H1 (cell line): ENCODE measurements around the gene MRTFA. TPM values are rescaled to one million over a fixed set of nuclear protein-coding genes. Genes with fewer than 3 reads are reported as not detected.

Experiments
- CTCF ChIA-PET: fragments of 300-600 bp; sonication (Branson Sonifier 250); formaldehyde crosslinking; loops from one replicate; lab custom pipeline; 2021; ENCODE audit not compliant: partially characterized antibody; lab: Charles Lee
- POLR2A ChIA-PET: fragments of 300-600 bp; sonication (Branson Sonifier 250); formaldehyde crosslinking; loops from one replicate; lab custom pipeline; 2021; ENCODE audit warnings: inconsistent platforms; ENCODE audit not compliant: partially characterized antibody; lab: Charles Lee
- DNase-seq, 2 experiments: peaks; one replicate each; pipeline versions ENCODE4 v3.0.0 to v3.0.0-alpha.2; 2010 to 2022; ENCODE audit warnings: low spot score in 2 of 2, low read depth in 1 of 2, mixed read lengths in 1 of 2
- FAIRE-seq: peaks from 2 replicates; lab custom pipeline; 2011; peaks lifted over from hg19 to GRCh38; lab: Jason Lieb, UNC
- H2AFZ ChIP-seq: 2 replicates; pipeline ENCODE4 v1.8.1; 2012; ENCODE audit warnings: low read length, inconsistent platforms
- H2AK5ac ChIP-seq: 2 replicates; pipeline ENCODE4 v1.6.1; 2013; ENCODE audit warnings: low read depth, low read length
- H2BK120ac ChIP-seq: replicated peaks from 2 replicates; pipeline ENCODE3; 2013; ENCODE audit warnings: low read depth, low read length, inconsistent platforms
- H2BK12ac ChIP-seq: 2 replicates; pipeline ENCODE4 v1.6.1; 2013; ENCODE audit warnings: low read depth, low read length
- H2BK15ac ChIP-seq: 2 replicates; pipeline ENCODE4 v1.6.1; 2013; ENCODE audit warnings: low read length
- H2BK20ac ChIP-seq: 2 replicates; pipeline ENCODE4 v1.6.1; 2013; ENCODE audit warnings: low read length
- H2BK5ac ChIP-seq: 2 replicates; pipeline ENCODE4 v1.6.1; 2013; ENCODE audit warnings: low read depth, low read length
- H3K14ac ChIP-seq: 2 replicates; pipeline ENCODE4 v1.6.1; 2013; ENCODE audit warnings: inconsistent platforms; ENCODE audit not compliant: insufficient read length
- H3K18ac ChIP-seq: 2 replicates; pipeline ENCODE4 v1.6.1; 2013; ENCODE audit warnings: low read length; ENCODE audit errors: extremely low read depth
- H3K23ac ChIP-seq: 2 replicates; pipeline ENCODE4 v1.6.1; 2013; ENCODE audit warnings: inconsistent platforms; ENCODE audit not compliant: insufficient read length
- H3K23me2 ChIP-seq: 2 replicates; pipeline ENCODE4 v1.6.1; 2013; ENCODE audit warnings: low read depth, low read length
- H3K27ac ChIP-seq: 2 replicates; pipeline ENCODE4 v1.6.1; 2011; ENCODE audit warnings: low read depth, low read length, inconsistent platforms
- H3K27me3 ChIP-seq, 4 experiments: replicated peaks in 1 of 4; 1 replicate in 1 of 4; 2 replicates in 3 of 4; pipeline versions ENCODE4 v1.6.1 to v1.8.1; 2011 to 2013; ENCODE audit warnings: low read length in 3 of 4, mild to moderate bottlenecking in 3 of 4, inconsistent platforms in 2 of 4, mixed read lengths in 2 of 4, moderate library complexity in 1 of 4; ENCODE audit not compliant: control insufficient read depth in 3 of 4, insufficient read depth in 3 of 4; ENCODE audit errors: extremely low read depth in 1 of 4
- H3K36me3 ChIP-seq, 4 experiments: 2 replicates each; pipeline versions ENCODE4 v1.6.1 to v1.8.1; 2011 to 2013; ENCODE audit warnings: mild to moderate bottlenecking in 4 of 4, low read length in 3 of 4, moderate library complexity in 2 of 4, control low read depth in 1 of 4, inconsistent platforms in 1 of 4; ENCODE audit not compliant: insufficient read depth in 4 of 4, control insufficient read depth in 2 of 4
- H3K4ac ChIP-seq: replicated peaks from 2 replicates; pipeline ENCODE3; 2013; ENCODE audit warnings: low read length, low read depth, mixed read lengths, inconsistent platforms; ENCODE audit not compliant: insufficient read length
- H3K4me1 ChIP-seq, 4 experiments: replicated peaks in 1 of 4; 1 replicate in 1 of 4; 2 replicates in 3 of 4; pipeline versions ENCODE4 v1.6.1 to v1.8.1; 2011 to 2013; ENCODE audit warnings: low read length in 3 of 4, inconsistent platforms in 2 of 4, mixed read lengths in 1 of 4; ENCODE audit not compliant: insufficient read depth in 4 of 4, control insufficient read depth in 3 of 4
- H3K4me2 ChIP-seq, 2 experiments: 2 replicates each; pipeline versions ENCODE4 v1.6.1 to v1.8.1; 2011 to 2013; ENCODE audit warnings: low read depth in 2 of 2, low read length in 2 of 2, control low read depth in 1 of 2, inconsistent platforms in 1 of 2, mild to moderate bottlenecking in 1 of 2; ENCODE audit not compliant: insufficient read depth in 1 of 2
- H3K4me3 ChIP-seq, 4 experiments: fragments of 200-600, 300-600 bp in 1 of 4; sonication (generic), shearing (Covaris generic), sonication (Bioruptor Twin) in 1 of 4; 2 replicates each; pipeline versions ENCODE4 v1.5.1 to v1.8.1; 2011 to 2016; ENCODE audit warnings: low read length in 4 of 4, low read depth in 3 of 4, control low read depth in 2 of 4, inconsistent platforms in 2 of 4, mild to moderate bottlenecking in 2 of 4, mixed read lengths in 1 of 4, moderate library complexity in 1 of 4; ENCODE audit not compliant: insufficient read depth in 2 of 4; ENCODE audit errors: extremely low read depth in 1 of 4
- H3K56ac ChIP-seq: replicated peaks from 2 replicates; pipeline ENCODE3; 2013; ENCODE audit warnings: low read depth, mild to moderate bottlenecking, mixed read lengths, low read length, inconsistent platforms; ENCODE audit not compliant: insufficient read length
- H3K79me1 ChIP-seq: 2 replicates; pipeline ENCODE4 v1.6.1; 2013; ENCODE audit warnings: low read depth, low read length, control low read depth
- H3K79me2 ChIP-seq, 2 experiments: 2 replicates each; pipeline versions ENCODE4 v1.6.1 to v1.8.1; 2012 to 2013; ENCODE audit warnings: low read length in 2 of 2, mild to moderate bottlenecking in 2 of 2, inconsistent platforms in 1 of 2; ENCODE audit not compliant: insufficient read depth in 2 of 2, control insufficient read depth in 1 of 2
- H3K9ac ChIP-seq, 4 experiments: replicated peaks in 1 of 4; 1 replicate in 1 of 4; 2 replicates in 3 of 4; pipeline versions ENCODE4 v1.6.1 to v1.8.1; 2011 to 2013; ENCODE audit warnings: low read depth in 3 of 4, low read length in 3 of 4, control low read depth in 2 of 4, mild to moderate bottlenecking in 2 of 4, moderate library complexity in 2 of 4, inconsistent platforms in 1 of 4; ENCODE audit errors: extremely low read depth in 1 of 4
- H3K9me3 ChIP-seq, 2 experiments: 2 replicates each; pipeline versions ENCODE4 v1.6.1 to v1.8.1; 2012 to 2013; ENCODE audit warnings: mild to moderate bottlenecking in 2 of 2, moderate library complexity in 2 of 2, control low read depth in 1 of 2, inconsistent platforms in 1 of 2, low read depth in 1 of 2, low read length in 1 of 2, mixed read lengths in 1 of 2; ENCODE audit not compliant: insufficient read depth in 2 of 2
- H4K20me1 ChIP-seq, 2 experiments: replicated peaks in 1 of 2; 2 replicates each; pipeline versions ENCODE3 to v1.8.1; 2011 to 2013; ENCODE audit warnings: inconsistent platforms in 2 of 2, low read length in 2 of 2, mild to moderate bottlenecking in 1 of 2; ENCODE audit not compliant: insufficient read depth in 2 of 2, control insufficient read depth in 1 of 2
- H4K5ac ChIP-seq: 2 replicates; pipeline ENCODE4 v1.6.1; 2013; ENCODE audit warnings: low read length, low read depth, mixed read lengths, inconsistent platforms; ENCODE audit not compliant: insufficient read length
- H4K8ac ChIP-seq: 2 replicates; pipeline ENCODE4 v1.8.0; 2013; ENCODE audit warnings: mild to moderate bottlenecking, moderate library complexity, low read length, inconsistent platforms; ENCODE audit not compliant: insufficient read depth; ENCODE audit errors: extremely low read depth
- H4K91ac ChIP-seq: replicated peaks from 2 replicates; pipeline ENCODE3; 2013; ENCODE audit warnings: low read length, mixed read lengths, inconsistent platforms; ENCODE audit not compliant: insufficient read length
- CBX5 ChIP-seq: fragments of 300-800, 300-1000 bp; sonication (generic); IDR thresholded peaks from 2 replicates; pipeline ENCODE4 v1.7.1; 2016; ENCODE audit warnings: antibody characterized with exemption, low read length, low read depth
- FOSL1 ChIP-seq: IDR thresholded peaks from 2 replicates; pipeline ENCODE4 v1.6.1; 2011; ENCODE audit warnings: mild to moderate bottlenecking, low read depth, low read length, moderate library complexity; ENCODE audit not compliant: insufficient read depth
- WGBS, 2 experiments: shearing (Covaris generic) in 1 of 2; methylation state at CpG; one replicate each; pipeline versions ENCODE4 v1.1.6 to v1.1.7; 2013 to 2015; ENCODE audit warnings: low lambda C conversion rate in 2 of 2, mixed read lengths in 2 of 2, inconsistent platforms in 1 of 2, low coverage in 1 of 2, missing lambda C conversion rate in 1 of 2; ENCODE audit not compliant: insufficient replicate concordance in 2 of 2, insufficient coverage in 1 of 2, insufficient read length in 1 of 2; ENCODE audit errors: extremely low coverage in 1 of 2, missing lambda C conversion rate in 1 of 2; 5-methylcytosine and 5-hydroxymethylcytosine counted together
- polyA plus RNA-seq, 7 experiments: library from polyadenylated mRNA; depleted of rRNA in 3 of 7; stranded (reverse) in 5 of 7; unstranded in 2 of 7; fragments of >200 nt in 5 of 7; fragments of 200-250 nt in 2 of 7; gene quantifications; 1 replicate in 5 of 7; 2 replicates in 1 of 7; 4 replicates in 1 of 7; pipeline versions ENCODE4 v1.2.1 to v1.2.3, GENCODE V29; 2011 to 2013; ENCODE audit warnings: missing spikeins in 2 of 7, mixed read lengths in 2 of 7
- total RNA-seq: library from RNA; stranded (reverse); fragmentation: NEBNext Ultra II Directional; extraction: Animal tissue kit (Norgen Biotek cat#: 25700); gene quantifications from 2 replicates; pipeline ENCODE4 v1.2.1, GENCODE V29; 2021

MRTFA gene
- total and polyA plus RNA-seq, 2 of the 8 experiments (the other 6 are each of a cell fraction or from before 2014, with no cell fraction given) = 5.4 to 37.9 TPM

DNA sequence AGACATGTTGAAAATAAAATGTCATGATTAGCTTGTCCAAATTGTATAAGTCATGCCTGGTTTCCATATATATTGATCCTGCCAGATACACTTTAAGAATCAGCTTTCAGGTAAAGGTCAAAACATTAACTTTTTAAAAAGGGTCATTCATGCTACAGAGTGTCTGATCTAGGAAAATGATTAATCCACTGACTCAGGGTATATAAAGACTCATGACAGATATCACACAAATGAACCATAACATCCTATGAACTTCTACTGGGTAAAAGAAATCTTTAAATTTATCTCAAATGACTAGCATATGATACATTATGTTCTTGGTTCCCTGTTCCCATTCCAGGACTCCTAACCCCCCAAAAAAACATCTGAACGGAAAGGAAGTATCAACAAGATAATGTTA, 11.7 kb downstream of the MRTFA start:
- Histone ChIP-seq H2BK12ac (no peak overlapping the region), H3K18ac (no peak overlapping the region), H3K9me3 (peaks cover 4 to 7% of the 10 kb centered on the region in 2 experiments; a peak in 1 of 4 replicates), H3K36me3 (no peaks in the 10 kb centered on the region), H3K4me2 (no peak overlapping the region), H2AFZ (no peak overlapping the region), H2BK120ac (no peak overlapping the region), H2BK5ac (no peak overlapping the region), H3K4me3 (no peak overlapping the region), H4K5ac (no peak overlapping the region), H3K23me2 (no peaks in the 10 kb centered on the region; the same call in 1 of the 2 replicates), H3K4ac (no peak overlapping the region), H4K20me1 (peaks cover 0 to 7% of the 10 kb centered on the region in 2 experiments), H3K27ac (no peak overlapping the region), H3K4me1 (peaks cover 0 to 4% (median 0%) of the 10 kb centered on the region in 4 experiments; a peak in 1 of 7 replicates), H3K79me1 (peaks cover 7% of the 10 kb centered on the region; the same call in 1 of the 2 replicates), H4K8ac (no peak overlapping the region), H3K56ac (no peak overlapping the region), H3K79me2 (peaks cover 2 to 75% of the 10 kb centered on the region in 2 experiments; a peak in 3 of 4 replicates), H2BK20ac (no peak overlapping the region), H3K14ac (no peak overlapping the region), H2BK15ac (no peak overlapping the region), H4K91ac (no peak overlapping the region), H3K23ac (no peak overlapping the region), H2AK5ac (no peak overlapping the region), H3K27me3 (no peaks in the 10 kb centered on the region), H3K9ac (no peak overlapping the region)
- no peak for FAIRE-seq
- DNase-seq = no peak
- POLR2A ChIA-PET = interaction anchor here (0.6 kb wide), 1 partner anchor 15 kb away, joined by 4 read pairs; no protein-coding TSS in a partner anchor
- CTCF ChIA-PET = interaction anchor here (0.7 kb wide), 1 partner anchor 176 kb away, joined by 3 read pairs; no protein-coding TSS in a partner anchor
- no peak for TF ChIP-seq FOSL1
- TF ChIP-seq CBX5 = no peak
- WGBS, 2 experiments = 89% methylated on average over 1 of the region's 1 CpG; no CpG with 5 or more reads in 1 of the 2 experiments
